K562 (cell line): Measurements from ENCODE around the gene CLASP1.

Experiments used
- CLOCK ChIP-seq: fragments of 250-450 bp; sonication (Bioruptor Pico); IDR thresholded peaks from 2 replicates; pipeline ENCODE4 v1.4.0; 2020; ENCODE audit warnings: mild to moderate bottlenecking, moderate library complexity, borderline replicate concordance
- E2F8 ChIP-seq: fragments of 450-650 bp; IDR thresholded peaks from 2 replicates; pipeline ENCODE4 v1.7.1; 2018; ENCODE audit warnings: mild to moderate bottlenecking, low read depth; ENCODE audit not compliant: partially characterized antibody
- HCFC1 ChIP-seq: IDR thresholded peaks from 2 replicates; pipeline ENCODE4 v1.6.1; 2012; ENCODE audit warnings: low read depth, low read length, improper control_type of control experiment
- JUN ChIP-seq, 2 experiments: sonication (generic) in 1 of 2; formaldehyde crosslinking in 1 of 2; IDR thresholded peaks; 2 replicates each; pipeline versions ENCODE4 v1.6.1 to v1.8.0; 2012 to 2022; ENCODE audit warnings: borderline replicate concordance in 2 of 2, mild to moderate bottlenecking in 2 of 2, improper control_type of control experiment in 1 of 2, low read depth in 1 of 2, low read length in 1 of 2, missing genetic modification reagents in 1 of 2
- MTF1 ChIP-seq: fragments of 250-450 bp; sonication (Bioruptor Pico); IDR thresholded peaks from 2 replicates; pipeline ENCODE4 v1.9.0; 2021; ENCODE audit warnings: moderate library complexity, mild to moderate bottlenecking, inconsistent platforms, borderline replicate concordance
- POLR2A ChIP-seq: fragments of 450-650 bp; conservative IDR thresholded peaks from 2 replicates; pipeline ENCODE4 v1.6.1; 2016
- RFX5 ChIP-seq: IDR thresholded peaks from 2 replicates; pipeline ENCODE4 v1.6.1; 2011; ENCODE audit warnings: low read depth, mild to moderate bottlenecking, improper control_type of control experiment, low read length
- STAT5B ChIP-seq: fragments of 250-450 bp; sonication (Bioruptor Pico); IDR thresholded peaks from 2 replicates; pipeline ENCODE4 v1.8.0; 2021; ENCODE audit warnings: mild to moderate bottlenecking, inconsistent platforms
- WHSC1 ChIP-seq: IDR thresholded peaks from one replicate; pipeline ENCODE4 v1.6.1; 2012; ENCODE audit warnings: low read length, control low read depth, inconsistent platforms
- ZBTB7A ChIP-seq: IDR thresholded peaks from 2 replicates; pipeline ENCODE4 v1.6.1; 2011; ENCODE audit warnings: low read depth, mild to moderate bottlenecking, low read length, moderate library complexity, borderline replicate concordance; ENCODE audit not compliant: control insufficient read depth
- ZNF121 ChIP-seq: sonication (generic); formaldehyde crosslinking; conservative IDR thresholded peaks from 2 replicates; pipeline ENCODE4 v1.8.0; 2022; ENCODE audit warnings: missing genetic modification reagents
- TF ChIP-seq, protein P1 (sequence below), 3 experiments: IDR thresholded peaks in 2 of 3; conservative IDR thresholded peaks in 1 of 3; 2 replicates each; pipeline ENCODE4 v1.5.1; 2011 to 2012; ENCODE audit warnings: low read length in 3 of 3, mild to moderate bottlenecking in 3 of 3, control low read depth in 2 of 3, improper control_type of control experiment in 1 of 3, inconsistent platforms in 1 of 3, low read depth in 1 of 3, mixed read lengths in 1 of 3, moderate library complexity in 1 of 3; ENCODE audit not compliant: insufficient read depth in 2 of 3
- TF ChIP-seq, protein P2 (sequence below): fragments of 150-350 bp; conservative IDR thresholded peaks from 2 replicates; pipeline ENCODE4 v1.6.1; 2014; ENCODE audit warnings: low read length

DNA sequence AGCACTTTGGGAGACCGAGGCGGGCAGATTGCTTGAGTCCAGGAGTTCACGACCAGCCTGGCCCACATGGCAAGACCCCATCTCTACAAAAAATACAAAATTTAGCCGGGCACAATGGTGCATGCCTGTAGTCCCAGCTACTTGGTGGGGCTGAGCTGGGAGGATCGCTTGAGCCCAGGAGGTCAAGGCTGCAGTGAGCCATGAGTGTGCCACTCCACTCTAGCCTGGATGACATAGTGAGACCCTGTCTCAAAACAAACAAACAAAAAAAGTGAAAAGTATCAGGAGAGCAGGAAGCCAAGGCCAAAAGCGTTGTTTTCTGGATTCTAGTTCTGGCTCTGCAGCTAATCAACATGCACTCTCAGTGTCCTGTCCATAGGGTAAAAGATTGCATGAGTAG is 10.7 kb upstream of the CLASP1 start:
- no peak for TF ChIP-seq RFX5
- TF ChIP-seq, protein P1, sequence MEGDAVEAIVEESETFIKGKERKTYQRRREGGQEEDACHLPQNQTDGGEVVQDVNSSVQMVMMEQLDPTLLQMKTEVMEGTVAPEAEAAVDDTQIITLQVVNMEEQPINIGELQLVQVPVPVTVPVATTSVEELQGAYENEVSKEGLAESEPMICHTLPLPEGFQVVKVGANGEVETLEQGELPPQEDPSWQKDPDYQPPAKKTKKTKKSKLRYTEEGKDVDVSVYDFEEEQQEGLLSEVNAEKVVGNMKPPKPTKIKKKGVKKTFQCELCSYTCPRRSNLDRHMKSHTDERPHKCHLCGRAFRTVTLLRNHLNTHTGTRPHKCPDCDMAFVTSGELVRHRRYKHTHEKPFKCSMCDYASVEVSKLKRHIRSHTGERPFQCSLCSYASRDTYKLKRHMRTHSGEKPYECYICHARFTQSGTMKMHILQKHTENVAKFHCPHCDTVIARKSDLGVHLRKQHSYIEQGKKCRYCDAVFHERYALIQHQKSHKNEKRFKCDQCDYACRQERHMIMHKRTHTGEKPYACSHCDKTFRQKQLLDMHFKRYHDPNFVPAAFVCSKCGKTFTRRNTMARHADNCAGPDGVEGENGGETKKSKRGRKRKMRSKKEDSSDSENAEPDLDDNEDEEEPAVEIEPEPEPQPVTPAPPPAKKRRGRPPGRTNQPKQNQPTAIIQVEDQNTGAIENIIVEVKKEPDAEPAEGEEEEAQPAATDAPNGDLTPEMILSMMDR (IDR thresholded peaks at IDR 0.05 in 2 of 3, conservative IDR thresholded peaks at IDR 0.05 in 1 of 3; ENCODE audit: insufficient read depth in 2 of 3, low read depth in 1 of 3, low read length in 3 of 3): no peak
- no peak for TF ChIP-seq HCFC1
- no peak for TF ChIP-seq POLR2A
- no peak for TF ChIP-seq ZBTB7A
- no peak for TF ChIP-seq CLOCK (CRISPR knock-in tag)
- no peak for TF ChIP-seq STAT5B (CRISPR knock-in tag)
- TF ChIP-seq, protein P2, sequence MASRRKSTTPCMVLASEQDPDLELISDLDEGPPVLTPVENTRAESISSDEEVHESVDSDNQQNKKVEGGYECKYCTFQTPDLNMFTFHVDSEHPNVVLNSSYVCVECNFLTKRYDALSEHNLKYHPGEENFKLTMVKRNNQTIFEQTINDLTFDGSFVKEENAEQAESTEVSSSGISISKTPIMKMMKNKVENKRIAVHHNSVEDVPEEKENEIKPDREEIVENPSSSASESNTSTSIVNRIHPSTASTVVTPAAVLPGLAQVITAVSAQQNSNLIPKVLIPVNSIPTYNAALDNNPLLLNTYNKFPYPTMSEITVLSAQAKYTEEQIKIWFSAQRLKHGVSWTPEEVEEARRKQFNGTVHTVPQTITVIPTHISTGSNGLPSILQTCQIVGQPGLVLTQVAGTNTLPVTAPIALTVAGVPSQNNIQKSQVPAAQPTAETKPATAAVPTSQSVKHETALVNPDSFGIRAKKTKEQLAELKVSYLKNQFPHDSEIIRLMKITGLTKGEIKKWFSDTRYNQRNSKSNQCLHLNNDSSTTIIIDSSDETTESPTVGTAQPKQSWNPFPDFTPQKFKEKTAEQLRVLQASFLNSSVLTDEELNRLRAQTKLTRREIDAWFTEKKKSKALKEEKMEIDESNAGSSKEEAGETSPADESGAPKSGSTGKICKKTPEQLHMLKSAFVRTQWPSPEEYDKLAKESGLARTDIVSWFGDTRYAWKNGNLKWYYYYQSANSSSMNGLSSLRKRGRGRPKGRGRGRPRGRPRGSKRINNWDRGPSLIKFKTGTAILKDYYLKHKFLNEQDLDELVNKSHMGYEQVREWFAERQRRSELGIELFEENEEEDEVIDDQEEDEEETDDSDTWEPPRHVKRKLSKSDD: no peak
- 0 out of 2 replicates have a peak, but pooled peaks have one; percentile 4 for TF ChIP-seq ZNF121 (CRISPR knock-in tag)
- TF ChIP-seq MTF1 (CRISPR knock-in tag): no peak
- TF ChIP-seq WHSC1: no peak
- no peak for TF ChIP-seq JUN (IDR thresholded peaks at IDR 0.05; ENCODE audit: borderline replicate concordance, low read depth, low read length)
- no peak for TF ChIP-seq JUN (CRISPR knock-in tag; IDR thresholded peaks at IDR 0.05; ENCODE audit: borderline replicate concordance)
- no peak for TF ChIP-seq E2F8
